HG03520 (cell line): ENCODE results near the gene RHOV.
"Not testable (repeated sequence)": the region's sequence is repeated elsewhere in the genome, so short reads cannot be mapped to it uniquely, and the experiment has no call there.

ENCODE experiments used
- ATAC-seq: cut with Tn5 transposase; IDR thresholded peaks from one replicate; pipeline ENCODE4 v1.9.1; 2021; ENCODE audit warnings: mild to moderate bottlenecking, moderate library complexity; ENCODE audit not compliant: unreplicated experiment

The RHOV gene

GRCh38 chr15:40875991-40876730 lies 2.1 kb upstream of the RHOV start:
- ATAC-seq: no peak

DNA sequence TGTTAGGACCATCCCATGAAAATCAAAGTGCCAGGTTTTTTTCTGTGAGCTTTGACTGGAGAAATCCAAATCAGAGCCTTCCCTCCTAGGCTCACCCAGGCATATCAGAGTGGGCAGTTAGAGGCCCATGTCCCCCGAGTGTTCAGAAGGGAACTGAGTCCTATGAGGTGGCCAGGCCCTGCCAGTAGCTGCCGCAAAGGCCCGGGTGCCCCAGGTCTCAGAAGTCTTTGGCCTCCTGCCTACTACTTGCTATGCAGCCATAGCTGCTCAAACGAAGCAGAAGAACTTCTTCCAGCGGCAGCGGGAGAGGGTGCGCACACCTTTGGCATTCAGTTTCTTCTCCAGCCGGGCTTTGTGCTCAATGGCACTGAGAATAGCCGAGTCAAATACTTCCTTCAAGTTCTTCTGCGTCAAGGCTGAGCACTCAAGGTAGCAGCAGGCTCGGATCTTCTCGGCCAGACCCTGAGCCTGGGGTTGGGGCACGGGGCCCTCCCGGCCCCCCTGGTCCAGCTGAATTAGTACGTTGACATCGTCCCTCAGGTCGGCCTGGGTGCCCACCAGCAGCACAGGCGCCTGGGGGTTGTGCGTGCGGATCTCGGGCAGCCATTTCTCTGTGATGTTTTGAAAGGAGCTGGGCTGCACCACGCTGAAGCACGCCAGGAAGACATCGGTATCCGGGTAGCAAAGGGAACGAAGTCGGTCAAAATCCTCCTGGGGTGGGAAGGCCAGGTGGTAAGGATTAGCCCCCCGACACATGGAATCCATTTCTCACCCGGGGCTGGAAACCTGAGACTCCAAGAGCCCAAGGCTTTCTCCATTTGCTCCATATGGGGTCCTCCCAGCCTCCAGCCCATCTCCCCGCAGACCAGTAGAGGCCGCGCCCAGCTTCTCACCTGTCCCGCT lies 992 bp downstream of the RHOV start:
- no peak for ATAC-seq

GRCh38 chr15:40871749-40872617 lies 2.1 kb downstream of the RHOV start:
- no peak for ATAC-seq

- no peak for ATAC-seq
Measured at GRCh38 chr15:40870716-40871115, 3.3 kb downstream of the RHOV start.

GRCh38 chr15:40869686-40870085 lies 4.3 kb downstream of the RHOV start:
- ATAC-seq: no peak

DNA sequence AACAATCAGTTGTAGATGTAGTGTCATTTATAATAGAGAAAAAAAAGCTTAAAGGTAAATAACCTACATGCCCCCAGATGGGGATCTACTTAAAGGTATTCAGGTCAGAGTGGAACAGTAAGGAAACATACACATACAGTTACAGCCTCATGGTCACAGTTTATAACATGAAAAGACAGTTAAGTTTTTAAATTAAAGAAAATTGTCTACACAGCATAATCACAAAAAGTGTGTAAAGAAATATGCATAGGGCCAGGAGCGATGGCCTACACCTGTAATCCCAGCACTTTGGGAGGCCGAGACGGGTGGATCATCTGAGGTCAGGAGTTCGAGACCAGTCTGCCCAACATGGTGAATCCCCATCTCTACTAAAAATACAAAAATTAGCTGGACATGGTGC lies 6.8 kb downstream of the RHOV start:
- no peak for ATAC-seq

DNA sequence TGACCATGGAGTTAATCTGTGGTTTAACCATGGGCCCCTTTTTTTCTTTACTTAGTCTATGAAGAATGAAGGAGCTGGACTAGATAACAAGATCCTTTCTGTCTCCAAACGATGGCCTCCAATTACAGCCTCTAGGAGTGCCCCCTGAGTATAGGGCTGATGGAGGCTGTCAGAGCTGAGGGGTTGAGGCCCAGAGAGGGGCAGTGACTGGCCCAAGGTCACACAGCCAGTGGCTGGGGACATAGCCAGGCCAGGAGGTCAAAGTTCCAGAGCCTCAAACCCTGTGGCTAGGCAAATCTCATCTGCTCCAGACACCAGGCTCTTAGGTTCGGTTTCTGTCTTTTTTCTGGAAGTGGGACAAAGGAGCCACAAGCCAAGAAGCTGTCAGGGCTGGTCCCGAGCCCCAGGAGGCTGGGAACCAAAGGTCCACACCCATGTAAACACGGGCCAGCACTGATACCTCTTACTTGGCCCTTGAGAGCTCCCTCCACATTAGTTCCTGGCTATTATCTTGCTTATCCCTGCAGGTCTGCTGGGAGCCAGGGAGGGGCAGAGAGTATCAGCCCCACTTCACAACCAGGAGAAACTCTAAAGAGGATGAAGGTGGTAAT lies 10.3 kb downstream of the RHOV start:
- ATAC-seq: no peak

DNA sequence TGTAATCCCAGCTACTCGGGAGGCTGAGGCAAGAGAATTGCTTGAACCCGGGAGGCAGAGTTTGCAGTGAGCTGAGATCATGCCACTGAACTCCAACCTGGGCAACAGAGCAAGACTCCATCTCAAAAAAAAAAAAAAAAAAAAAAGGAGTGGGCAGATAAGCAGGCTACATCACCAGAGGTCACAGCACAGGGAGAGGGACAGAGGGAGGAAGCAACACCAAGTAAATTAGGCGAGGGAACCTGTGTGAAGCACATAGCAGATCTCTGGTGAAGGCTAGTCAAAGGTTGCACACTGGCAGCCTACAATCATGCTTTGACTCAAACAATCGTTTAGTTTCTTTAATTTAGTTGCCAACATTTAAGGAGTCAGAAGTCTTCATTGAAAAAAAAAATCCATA lies 12.9 kb downstream of the RHOV start:
- not testable (repeated sequence) for ATAC-seq

- ATAC-seq: peak; percentile 64
Measured at GRCh38 chr15:40859206-40859851, 14.7 kb downstream of the RHOV start.

DNA sequence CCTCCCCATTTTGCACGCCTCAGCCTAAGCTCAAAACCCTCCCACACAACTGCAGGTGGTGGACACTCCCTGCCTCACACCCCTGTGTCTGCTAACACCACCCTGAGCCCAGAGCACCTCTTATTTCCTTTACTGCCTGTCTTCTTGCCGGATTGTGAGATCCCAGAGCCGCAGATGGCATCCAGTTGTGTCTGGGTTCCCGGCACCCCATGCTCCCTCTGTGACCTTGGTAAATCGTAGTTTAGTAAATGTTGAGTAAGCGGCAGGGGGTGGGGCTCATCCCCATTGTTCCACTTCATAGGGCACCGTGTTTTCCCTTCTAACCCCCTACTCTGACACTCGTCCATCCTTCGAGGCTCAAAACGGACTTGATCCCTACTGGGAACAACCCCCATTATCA lies 15.3 kb downstream of the RHOV start:
- no peak for ATAC-seq

DNA sequence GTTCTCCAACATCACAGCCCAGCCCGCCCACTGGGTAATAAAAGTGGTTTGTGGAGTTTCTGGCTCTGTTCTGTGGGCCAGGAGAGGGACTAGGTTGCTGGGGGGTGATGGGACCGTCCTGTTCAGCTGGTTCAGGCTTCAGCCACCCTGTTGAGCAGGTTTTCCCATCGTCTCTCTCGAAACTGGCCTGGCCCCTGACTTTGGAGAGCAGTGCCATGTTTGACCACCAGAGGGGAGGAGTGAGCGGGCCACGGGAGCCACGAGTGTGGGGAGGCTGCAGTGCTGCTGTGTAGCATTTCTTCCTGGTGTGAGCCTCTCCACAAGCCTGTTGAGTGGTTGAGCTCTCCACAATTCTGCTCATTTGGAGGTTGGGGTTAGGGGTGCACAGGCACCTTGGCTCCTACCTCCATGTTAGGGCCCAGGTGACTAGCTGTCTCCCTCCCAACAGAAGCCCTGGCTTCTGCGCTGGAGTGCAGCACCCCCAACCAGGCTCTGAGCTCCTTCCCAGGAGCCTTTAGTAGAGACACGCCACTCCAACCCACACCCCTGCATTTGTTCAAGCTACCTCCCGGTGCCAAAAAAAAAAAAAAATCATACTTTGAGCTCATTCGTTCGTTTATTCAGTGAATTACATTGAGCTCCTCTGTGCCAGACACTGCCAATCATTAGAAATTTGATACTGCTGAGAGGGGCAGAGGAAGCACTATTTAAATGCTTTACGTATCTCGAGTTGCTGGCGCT lies 16.3 kb downstream of the RHOV start:
- ATAC-seq: peak; percentile 64

DNA sequence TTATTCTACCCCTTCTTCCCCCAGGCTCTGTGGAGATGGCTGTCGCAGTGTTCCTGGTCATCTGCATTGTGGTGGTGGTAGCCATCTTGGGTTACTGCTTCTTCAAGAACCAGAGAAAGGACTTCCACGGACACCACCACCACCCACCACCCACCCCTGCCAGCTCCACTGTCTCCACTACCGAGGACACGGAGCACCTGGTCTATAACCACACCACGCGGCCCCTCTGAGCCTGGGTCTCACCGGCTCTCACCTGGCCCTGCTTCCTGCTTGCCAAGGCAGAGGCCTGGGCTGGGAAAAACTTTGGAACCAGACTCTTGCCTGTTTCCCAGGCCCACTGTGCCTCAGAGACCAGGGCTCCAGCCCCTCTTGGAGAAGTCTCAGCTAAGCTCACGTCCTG lies 17.3 kb downstream of the RHOV start:
- no peak for ATAC-seq

DNA sequence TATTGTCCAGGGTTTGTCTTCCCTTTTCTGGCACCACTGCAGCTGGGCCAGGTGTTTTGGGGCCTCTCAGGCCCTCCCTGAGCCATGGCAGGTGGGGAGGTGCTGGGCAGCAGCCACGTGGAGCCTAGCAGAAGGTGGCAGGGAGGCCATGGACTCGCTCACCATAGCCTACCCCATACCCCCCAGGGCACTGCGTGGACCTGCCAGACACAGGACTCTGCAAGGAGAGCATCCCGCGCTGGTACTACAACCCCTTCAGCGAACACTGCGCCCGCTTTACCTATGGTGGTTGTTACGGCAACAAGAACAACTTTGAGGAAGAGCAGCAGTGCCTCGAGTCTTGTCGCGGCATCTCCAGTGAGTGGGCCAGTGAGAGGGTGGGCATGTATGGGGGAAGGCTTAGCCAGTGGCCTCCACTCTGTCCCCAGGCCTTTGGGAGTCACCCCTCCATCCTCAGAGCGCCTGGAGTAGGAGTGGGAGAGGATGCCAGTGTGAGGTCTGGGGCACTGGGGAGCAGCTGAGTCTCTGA lies 18.3 kb downstream of the RHOV start:
- no peak for ATAC-seq

DNA sequence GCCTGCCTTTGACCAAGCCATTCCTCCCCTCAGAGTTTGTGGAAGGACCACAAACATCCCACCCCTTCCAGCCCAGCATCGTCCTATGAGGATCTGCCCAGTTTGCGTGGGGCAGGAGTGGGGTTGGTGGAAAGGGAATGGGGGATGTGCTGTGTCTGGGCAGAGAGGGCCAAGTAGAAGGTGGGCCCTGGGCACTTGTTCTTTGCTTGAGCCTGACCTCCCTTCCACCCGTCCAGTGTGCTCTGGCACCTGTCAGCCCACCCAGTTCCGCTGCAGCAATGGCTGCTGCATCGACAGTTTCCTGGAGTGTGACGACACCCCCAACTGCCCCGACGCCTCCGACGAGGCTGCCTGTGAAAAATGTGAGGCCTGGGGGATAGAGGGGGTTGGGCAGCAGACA lies 19.9 kb downstream of the RHOV start:
- ATAC-seq: no peak

GRCh38 chr15:40853241-40853890 lies 20.7 kb downstream of the RHOV start:
- ATAC-seq: no peak

DNA sequence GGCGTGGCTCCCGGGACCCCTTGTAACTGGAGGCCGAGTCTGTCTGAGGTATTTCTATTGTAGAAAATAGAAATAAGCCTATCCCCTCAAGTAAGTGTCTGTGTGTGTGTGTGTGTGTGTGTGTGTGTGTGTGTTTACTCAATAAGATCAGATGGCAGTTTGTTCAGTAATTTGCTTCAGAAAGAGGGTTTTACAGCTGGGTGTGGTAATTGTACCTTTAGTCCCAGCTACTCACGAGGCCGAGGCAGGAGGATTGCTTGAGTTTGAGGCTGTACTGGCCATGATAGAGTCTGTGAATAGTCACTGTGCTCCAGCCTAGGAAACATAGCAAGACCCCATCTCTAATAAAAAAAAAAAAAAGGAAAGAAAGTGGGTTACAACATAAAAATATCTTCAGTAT lies 21.5 kb downstream of the RHOV start:
- no peak for ATAC-seq

DNA sequence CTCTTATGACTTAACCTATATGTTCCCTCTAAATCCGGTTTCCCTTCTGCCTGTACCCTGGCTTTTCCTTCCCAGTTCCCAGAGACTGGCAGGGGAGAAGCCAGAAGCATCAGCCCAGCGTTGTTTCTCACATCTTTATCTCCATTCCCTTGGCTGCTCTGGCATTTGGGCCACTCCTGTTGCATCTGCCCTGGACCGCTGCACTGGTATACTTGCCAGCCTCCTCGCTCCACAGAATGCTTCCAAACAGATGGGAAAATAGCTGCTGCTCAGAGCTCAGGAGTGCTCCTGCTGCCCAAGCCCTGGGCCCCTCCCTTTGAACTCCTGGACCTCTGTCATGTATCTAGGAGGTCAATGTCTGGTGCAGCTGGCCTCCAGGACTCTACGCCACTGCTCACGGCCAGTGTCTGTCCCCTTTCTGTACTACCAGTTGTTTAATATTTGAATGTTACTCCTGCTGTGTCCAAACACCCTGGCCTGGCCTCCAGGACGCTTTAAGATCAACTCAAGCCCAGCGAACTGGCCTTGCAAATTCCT lies 23.4 kb downstream of the RHOV start:
- ATAC-seq: no peak

DNA sequence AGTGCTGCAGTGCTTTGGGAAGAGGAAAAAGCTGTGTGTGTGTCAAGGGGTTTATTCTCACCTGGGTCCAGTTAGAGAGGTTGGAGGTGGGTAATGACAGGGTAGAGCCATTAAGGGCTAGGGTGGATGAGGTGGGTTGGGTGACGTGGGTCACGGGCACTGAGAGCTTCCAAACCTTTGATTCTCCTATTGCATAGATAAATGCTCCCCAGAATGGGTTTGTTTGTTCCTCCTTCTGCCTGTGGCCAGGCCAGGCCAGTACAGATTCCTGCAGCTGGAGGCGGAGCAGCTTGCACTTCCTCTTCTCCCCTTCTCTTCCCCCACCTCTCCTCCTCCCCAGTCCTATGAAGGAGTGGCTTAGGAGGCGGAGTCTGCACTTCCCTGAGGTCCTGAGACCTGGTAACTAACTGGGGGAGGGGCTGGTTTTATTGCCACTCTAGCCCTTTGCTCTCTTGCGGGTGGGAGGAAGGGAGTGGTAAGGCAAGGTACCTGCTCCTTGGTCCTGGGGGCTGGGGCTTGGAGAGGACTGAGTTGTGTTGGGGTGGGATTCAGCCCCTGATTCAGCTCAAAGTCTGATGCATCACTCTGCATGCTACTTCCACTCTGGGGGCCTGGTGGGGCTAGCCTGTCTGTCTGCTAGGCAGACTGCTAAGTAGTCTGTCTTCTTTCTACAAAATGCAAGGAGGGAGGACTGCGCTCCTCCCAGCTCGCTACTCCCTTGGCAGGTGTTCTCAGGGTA lies 26.6 kb downstream of the RHOV start:
- ATAC-seq: no peak
